ENCODE data around the gene RAB28.
A peak's percentile ranks its signal among the peaks of the same experiment; 100 is the strongest.

Gene RAB28

DNA sequence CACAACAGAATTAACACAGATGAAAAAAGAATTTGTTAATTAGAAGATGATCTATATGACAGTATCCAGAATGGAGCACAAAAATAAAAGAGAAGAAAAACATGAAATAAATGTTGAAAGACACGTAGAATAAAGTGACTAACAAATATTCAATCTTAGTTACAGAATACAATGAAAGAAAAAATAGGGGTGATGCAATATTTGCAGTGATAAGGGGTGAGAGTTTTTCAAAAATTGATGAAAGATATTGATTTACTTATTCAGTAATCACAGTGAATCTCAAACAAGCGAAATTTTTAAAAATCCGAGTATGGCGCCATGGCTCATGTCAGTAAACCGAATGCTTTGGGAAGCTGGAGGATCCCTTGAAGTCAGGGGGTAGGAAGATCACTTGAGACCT, 20.2 kb upstream of the RAB28 start:
- DNase-seq = no peak

DNA sequence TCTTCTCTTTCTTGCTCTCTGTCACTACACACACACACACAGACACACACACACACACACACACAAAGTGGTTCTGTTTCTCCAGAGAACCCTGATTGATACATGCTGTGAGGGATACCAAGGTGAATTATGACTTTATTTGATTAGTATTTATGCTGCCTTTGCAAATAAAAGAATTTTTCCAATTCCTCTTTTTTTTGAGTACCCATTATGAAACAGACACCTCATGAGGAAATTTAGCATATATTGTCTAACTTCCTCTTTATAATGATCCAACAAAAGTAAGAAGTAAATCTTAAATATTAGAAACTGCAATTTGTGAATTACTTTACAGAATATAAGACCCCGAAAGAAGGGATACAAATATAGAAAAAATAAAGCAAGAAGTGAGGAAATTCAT, 14.3 kb upstream of the RAB28 start:
- DNase-seq = no peak

GRCh38 chr4:13496605-13497004, 12.5 kb upstream of the RAB28 start:
- no peak for DNase-seq

DNA sequence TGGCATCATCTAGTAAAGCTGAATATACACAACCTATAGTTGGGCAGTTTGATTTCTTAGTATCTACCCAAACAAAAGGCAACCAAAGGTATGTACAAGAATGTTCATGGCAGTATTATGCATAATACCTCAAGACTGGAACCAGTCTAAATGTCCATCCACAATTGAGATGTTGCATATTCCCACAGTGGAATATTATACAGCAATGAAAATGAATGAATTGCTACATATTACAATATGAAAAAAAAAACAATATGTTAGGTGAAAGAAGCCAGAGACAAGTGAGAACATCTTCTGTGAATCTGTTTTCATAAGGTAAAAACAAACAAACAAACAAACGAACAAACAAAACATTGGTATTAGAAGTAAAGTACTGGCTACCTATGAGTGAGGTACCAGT, 11.6 kb upstream of the RAB28 start:
- no peak for DNase-seq

- DNase-seq = no peak
Observed at GRCh38 chr4:13493793-13494192, 9.7 kb upstream of the RAB28 start.

DNA sequence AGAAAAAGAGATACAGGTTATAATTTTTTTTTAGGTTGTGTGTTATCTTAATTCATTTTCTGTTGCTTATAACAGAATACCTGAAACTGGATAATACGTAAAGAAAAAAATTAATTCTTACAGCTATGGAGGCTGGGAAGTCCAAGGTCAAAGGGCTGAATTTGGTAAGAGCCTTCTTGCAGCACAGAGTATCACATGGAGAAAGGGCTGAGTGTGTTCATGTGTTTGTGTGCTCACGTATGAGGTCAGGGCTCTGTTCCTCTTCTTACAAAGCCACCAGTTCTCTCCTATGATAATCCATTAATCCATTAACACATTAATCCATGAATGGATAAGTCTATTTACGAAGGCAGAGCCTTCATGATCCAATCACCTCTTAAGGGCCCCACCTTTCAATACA, 8.6 kb upstream of the RAB28 start:
- no peak for DNase-seq

GRCh38 chr4:13484749-13485221, 645 bp upstream of the RAB28 start:
- peak; percentile 11 for DNase-seq

- DNase-seq = no peak
Observed at GRCh38 chr4:13483768-13484121, 395 bp downstream of the RAB28 start.

GRCh38 chr4:13483136-13483767, 888 bp downstream of the RAB28 start:
- DNase-seq = no peak

DNA sequence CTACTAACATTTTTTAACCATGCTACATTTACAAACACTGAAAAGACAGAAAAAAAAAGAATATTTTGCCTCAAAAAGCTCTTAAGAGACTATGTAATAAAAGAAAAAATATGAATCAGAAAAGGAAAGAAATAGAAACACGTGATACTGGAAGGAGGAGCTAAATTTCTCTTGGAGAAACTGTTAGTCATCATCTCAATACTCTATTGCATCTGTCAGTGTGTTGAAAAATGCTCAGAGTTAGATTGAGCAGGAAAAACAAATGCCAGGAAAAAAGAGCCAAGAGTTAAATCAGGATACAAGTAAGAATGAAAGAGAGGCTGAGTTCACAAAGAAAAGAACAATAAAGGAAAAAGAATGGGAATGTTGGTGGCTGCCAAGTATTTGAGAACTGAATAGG, 2.6 kb downstream of the RAB28 start:
- no peak for DNase-seq

GRCh38 chr4:13478707-13479106, 5.4 kb downstream of the RAB28 start:
- DNase-seq = no peak

DNA sequence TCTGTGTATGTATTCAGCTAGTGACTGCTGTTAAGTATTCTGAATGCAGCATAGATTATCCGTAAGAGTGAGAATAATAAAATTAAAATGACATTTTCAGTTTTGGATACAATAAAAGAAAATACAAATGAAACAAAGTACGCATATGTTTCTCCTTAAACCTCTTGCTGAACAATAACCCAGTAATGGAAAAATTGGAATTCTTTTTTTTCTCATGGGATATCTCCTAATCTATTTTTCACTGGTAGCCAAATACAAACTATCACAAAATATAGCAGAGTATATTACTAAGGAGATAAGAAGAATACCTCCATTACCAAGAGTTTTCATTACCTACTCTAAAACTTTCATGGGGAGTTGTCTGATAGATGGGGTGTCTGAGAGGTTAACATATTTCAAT, 6.0 kb downstream of the RAB28 start:
- DNase-seq = no peak

DNA sequence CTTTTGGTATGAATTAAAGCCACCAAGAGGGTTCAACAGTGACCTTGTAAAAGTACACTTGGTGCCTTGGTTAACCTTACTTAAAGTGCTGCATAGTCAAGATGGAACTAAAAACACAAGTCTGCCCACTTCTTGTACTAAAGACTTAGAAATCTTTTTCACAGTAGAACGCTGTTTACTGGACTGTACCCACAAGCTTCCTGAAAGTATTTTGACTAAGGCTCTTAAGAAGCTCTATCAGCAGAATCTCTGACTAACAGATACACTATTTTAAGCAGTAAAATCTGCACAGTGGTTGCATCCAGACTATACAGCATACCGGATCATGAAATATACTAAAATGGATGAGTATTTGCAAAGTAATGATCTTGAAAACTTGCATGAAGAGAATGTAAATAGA, 7.2 kb downstream of the RAB28 start:
- no peak for DNase-seq

- no peak for DNase-seq
Observed at GRCh38 chr4:13476152-13476551, 8.0 kb downstream of the RAB28 start.

GRCh38 chr4:13471400-13471799, 12.7 kb downstream of the RAB28 start:
- no peak for DNase-seq

DNA sequence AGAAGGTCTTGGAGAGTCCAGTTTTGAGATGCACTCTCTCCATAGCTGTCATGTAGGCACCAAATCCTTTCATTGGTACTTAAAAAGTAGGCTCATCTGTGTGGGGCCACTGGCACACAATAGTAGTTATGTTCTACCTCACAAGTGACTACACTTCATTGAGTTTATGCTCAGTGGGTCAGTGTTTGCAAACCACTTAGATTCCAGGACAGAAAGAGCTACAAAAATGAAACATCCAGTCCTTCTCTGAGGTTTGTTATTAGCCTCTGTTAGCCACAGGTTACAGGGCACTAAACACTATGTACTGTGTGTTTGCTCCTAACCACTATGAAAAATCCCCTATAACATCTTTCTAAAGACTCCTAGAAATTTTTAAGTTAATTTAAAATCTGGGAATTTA, 13.8 kb downstream of the RAB28 start:
- DNase-seq = no peak

- DNase-seq = no peak
Observed at GRCh38 chr4:13464973-13465372, 19.2 kb downstream of the RAB28 start.

DNA sequence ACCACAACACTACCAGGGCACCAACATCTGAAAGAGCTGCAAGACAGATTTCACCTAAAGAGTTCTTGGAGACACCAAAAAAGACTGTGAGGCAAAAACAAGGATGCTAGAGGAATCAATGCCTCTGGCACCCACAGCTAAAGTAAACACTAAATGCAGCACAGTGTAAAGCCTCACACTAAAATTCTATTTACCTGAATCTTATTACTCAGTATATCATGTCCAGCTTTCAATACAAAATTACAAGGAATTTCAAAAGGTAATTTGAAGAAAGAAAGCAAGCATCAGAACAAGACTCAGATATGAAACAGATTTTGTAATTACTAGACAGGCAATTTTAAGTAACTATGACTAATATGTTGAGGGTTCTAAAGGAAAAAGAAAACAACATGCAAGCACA, 19.6 kb downstream of the RAB28 start:
- DNase-seq = no peak

DNA sequence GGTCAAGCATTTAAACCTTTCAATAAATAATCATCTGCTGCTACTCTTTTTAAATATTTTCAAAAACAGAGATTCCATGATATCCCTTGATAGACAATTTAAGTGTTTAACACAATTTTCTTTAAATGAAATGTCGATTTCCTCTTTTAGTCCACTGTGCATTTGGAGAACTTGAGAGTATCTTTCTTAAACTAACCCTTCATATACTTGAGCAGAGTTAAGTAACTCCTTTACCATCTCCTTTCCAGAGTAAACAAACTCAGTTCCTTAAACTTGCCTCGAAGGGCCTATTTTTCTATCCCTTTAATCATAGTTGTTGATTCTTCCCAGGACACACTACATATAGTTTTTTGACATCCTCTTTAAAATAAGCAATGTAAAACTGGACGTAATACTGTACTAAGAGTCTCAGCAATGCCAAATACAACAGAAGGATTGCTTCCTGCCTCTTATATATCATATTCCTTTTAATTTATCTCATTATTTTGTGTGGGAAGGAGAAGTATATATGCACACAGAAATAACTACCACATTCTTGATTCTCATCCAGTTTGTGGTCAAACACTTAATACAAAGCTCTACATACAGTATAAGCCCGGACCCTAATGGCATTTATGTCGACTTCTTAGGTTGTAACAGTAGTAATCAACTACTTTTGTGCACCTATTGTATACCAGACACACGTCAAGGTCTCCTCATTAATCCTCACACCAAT, 22.8 kb downstream of the RAB28 start:
- no peak for DNase-seq

GRCh38 chr4:13455411-13455810, 28.7 kb downstream of the RAB28 start:
- no peak for DNase-seq

- no peak for DNase-seq
Observed at GRCh38 chr4:13454786-13455185, 29.4 kb downstream of the RAB28 start.

DNA sequence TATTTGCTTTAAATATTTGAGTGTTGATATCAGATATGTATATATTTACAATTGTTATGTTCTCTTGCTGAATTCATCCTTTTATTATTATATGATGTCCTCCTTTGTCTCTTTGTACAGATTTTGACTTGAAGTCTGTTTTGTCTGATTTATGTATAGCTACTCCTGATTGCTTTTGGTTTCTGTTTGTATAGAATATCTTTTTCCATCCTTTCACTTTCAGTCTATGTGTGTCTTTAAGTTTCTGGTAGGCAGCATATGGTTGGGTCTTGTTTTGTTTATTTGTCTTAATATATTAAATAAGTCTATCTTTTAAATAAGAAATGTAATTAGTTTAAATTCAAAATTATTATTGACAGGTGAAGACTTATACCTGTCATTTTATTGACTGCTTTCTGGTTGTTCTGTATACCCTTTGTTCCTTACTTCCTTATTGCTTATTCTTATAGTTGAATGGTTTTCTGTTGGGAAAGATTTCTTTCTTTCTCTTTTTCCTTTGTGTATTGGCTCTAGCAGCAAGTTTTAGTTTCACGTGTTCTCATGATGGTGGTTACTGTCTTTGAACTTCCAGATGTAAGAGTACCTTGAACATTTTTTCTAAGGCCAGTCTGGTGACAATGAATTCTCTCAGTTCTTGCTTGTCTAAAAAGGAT, 31.1 kb downstream of the RAB28 start:
- DNase-seq = no peak

DNA sequence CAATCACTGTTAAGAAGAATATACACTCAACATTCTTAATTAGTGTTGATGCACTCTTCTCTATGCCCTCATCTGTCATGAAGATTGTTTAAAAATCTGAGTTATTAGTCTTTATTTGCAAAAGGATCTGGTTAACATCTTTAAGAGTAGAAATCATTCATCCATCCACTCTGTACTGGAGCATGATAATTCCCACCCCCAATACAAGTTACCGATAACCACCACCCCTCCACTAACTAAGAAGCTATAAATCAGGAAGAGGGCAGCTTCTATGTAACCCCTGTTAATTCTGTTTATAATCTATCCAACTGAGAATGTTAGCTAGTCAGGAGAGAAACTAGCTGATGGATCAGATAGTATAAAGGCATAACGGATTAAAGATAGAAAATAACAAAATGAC, 34.5 kb downstream of the RAB28 start:
- DNase-seq = no peak
